ENCODE data around the gene SHISA9. TPM values are rescaled to one million over a fixed set of nuclear protein-coding genes. Genes with fewer than 3 reads are reported as not detected.

SHISA9 gene
- total and polyA plus RNA-seq, 12 donors: 0.04 to 0.96 (median 0.13) TPM; not detected in 3

DNA sequence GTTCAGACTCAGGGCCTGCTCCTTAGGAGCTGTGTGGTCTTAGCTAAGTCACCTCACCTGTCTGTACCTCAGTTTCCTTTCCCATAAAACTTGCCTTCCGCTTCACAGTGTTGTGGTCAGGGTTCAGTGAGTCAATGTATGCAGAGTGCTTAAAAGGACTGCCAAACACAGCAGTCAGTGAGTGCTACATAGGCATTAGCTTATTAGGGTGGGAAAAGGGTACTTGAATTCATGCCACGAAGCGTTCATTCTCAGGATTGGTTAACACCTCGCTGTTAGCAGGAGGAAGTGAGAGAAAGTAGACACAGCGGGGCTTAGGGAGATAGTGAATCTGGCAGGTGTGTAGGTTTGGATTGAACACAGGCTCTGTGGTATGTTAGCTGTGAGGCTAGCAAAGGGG, 155.2 kb downstream of the SHISA9 start:
- TF ChIP-seq, protein P1, sequence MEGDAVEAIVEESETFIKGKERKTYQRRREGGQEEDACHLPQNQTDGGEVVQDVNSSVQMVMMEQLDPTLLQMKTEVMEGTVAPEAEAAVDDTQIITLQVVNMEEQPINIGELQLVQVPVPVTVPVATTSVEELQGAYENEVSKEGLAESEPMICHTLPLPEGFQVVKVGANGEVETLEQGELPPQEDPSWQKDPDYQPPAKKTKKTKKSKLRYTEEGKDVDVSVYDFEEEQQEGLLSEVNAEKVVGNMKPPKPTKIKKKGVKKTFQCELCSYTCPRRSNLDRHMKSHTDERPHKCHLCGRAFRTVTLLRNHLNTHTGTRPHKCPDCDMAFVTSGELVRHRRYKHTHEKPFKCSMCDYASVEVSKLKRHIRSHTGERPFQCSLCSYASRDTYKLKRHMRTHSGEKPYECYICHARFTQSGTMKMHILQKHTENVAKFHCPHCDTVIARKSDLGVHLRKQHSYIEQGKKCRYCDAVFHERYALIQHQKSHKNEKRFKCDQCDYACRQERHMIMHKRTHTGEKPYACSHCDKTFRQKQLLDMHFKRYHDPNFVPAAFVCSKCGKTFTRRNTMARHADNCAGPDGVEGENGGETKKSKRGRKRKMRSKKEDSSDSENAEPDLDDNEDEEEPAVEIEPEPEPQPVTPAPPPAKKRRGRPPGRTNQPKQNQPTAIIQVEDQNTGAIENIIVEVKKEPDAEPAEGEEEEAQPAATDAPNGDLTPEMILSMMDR (IDR thresholded peaks at IDR 0.05): no peak
- 62 to 63% methylated on average over 5 of the region's 5 CpGs for WGBS, 2 donors
- H3K4me3 ChIP-seq: no peak overlapping the region
- intact Hi-C loops (cut with DNase I): no loop called here
- no peaks in the 10 kb centered on the region for H3K4me1 ChIP-seq
- no peaks in the 10 kb centered on the region for H3K36me3 ChIP-seq
- no peak for DNase-seq
- ATAC-seq: no peak
- H3K27ac ChIP-seq: no peak overlapping the region
- peaks cover 0 to 6% (median 0%) of the 10 kb centered on the region in 11 donors for H3K9me3 ChIP-seq
- H3K27me3 ChIP-seq: no peaks in the 10 kb centered on the region

GRCh38 chr16:13060932-13061331, 159.5 kb downstream of the SHISA9 start:
- intact Hi-C loops (cut with DNase I): no loop called here
- Histone ChIP-seq H3K27ac (no peak overlapping the region), H3K4me1 (no peaks in the 10 kb centered on the region), H3K27me3 (no peaks in the 10 kb centered on the region), H3K4me3 (no peak overlapping the region), H3K9me3 (peaks cover 0 to 10% (median 0%) of the 10 kb centered on the region in 11 donors), H3K36me3 (no peaks in the 10 kb centered on the region)
- DNase-seq: no peak
- TF ChIP-seq, protein P1 (IDR thresholded peaks at IDR 0.05): no peak
- no peak for ATAC-seq
- 46 to 48% methylated on average over 13 of the region's 13 CpGs for WGBS, 2 donors

DNA sequence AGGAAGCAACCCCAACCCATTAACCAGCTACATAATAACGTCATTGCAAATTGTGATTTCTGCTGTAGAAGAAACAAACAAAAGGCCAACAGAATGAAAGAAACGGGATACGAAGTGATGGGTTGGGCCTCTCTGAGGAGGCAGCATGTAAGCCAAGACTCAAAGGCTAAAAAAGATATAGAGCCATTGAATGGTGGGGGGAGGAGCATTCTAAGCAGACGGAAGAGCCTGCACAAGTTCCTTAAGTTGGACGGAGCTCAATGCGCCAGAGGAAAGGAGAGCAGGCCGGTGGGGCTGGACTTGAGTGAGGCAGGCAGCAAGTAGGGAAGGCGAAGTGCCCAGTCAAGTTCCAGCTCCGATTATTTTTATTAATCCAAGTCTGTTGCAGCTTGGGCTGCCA, 160.3 kb downstream of the SHISA9 start:
- H3K27me3 ChIP-seq: no peaks in the 10 kb centered on the region
- DNase-seq: no peak
- TF ChIP-seq, protein P1 (IDR thresholded peaks at IDR 0.05): no peak
- H3K36me3 ChIP-seq: no peaks in the 10 kb centered on the region
- H3K27ac ChIP-seq: no peak overlapping the region
- ATAC-seq: no peak
- H3K4me1 ChIP-seq: no peaks in the 10 kb centered on the region
- H3K4me3 ChIP-seq: no peak overlapping the region
- WGBS, 2 donors: 64 to 65% methylated on average over 9 of the region's 9 CpGs
- peaks cover 0 to 14% (median 0%) of the 10 kb centered on the region in 11 donors for H3K9me3 ChIP-seq
- intact Hi-C loops (cut with DNase I): no loop called here

GRCh38 chr16:13062219-13062618, 160.8 kb downstream of the SHISA9 start:
- Histone ChIP-seq H3K27me3 (no peaks in the 10 kb centered on the region), H3K9me3 (peaks cover 0 to 14% (median 0%) of the 10 kb centered on the region in 11 donors), H3K4me3 (no peak overlapping the region), H3K36me3 (no peaks in the 10 kb centered on the region), H3K4me1 (no peaks in the 10 kb centered on the region), H3K27ac (no peak overlapping the region)
- ATAC-seq: no peak
- TF ChIP-seq, protein P1 (IDR thresholded peaks at IDR 0.05): no peak
- intact Hi-C loops (cut with DNase I): no loop called here
- no peak for DNase-seq
- WGBS, 2 donors: 86 to 90% methylated on average over 2 of the region's 2 CpGs

Measured in heart right ventricle (tissue), 16 donors.